Activated naive CD8-positive, alpha-beta T cell (primary cell): ENCODE results near the gene COPS7B.
"Not testable (repeated sequence)": the region's sequence is repeated elsewhere in the genome, so short reads cannot be mapped to it uniquely, and the experiment has no call there.

ENCODE experiments used
- H3K27ac Mint-ChIP-seq: one replicate; pipeline ENCODE4 v1.8.0; 2021; ENCODE audit warnings: mixed read lengths
- H3K27me3 Mint-ChIP-seq: one replicate; pipeline ENCODE4 v1.8.0; 2021; ENCODE audit warnings: mixed read lengths
- H3K36me3 Mint-ChIP-seq: one replicate; pipeline ENCODE4 v1.8.0; 2021; ENCODE audit warnings: mixed read lengths
- H3K4me1 Mint-ChIP-seq: one replicate; pipeline ENCODE4 v1.8.0; 2021; ENCODE audit warnings: low read depth, mixed read lengths
- H3K4me3 Mint-ChIP-seq: one replicate; pipeline ENCODE4 v1.8.0; 2021; ENCODE audit warnings: mild to moderate bottlenecking, mixed read lengths
- H3K9me3 Mint-ChIP-seq: one replicate; pipeline ENCODE4 v1.8.0; 2021; ENCODE audit warnings: low read depth, mixed read lengths

The COPS7B gene

DNA sequence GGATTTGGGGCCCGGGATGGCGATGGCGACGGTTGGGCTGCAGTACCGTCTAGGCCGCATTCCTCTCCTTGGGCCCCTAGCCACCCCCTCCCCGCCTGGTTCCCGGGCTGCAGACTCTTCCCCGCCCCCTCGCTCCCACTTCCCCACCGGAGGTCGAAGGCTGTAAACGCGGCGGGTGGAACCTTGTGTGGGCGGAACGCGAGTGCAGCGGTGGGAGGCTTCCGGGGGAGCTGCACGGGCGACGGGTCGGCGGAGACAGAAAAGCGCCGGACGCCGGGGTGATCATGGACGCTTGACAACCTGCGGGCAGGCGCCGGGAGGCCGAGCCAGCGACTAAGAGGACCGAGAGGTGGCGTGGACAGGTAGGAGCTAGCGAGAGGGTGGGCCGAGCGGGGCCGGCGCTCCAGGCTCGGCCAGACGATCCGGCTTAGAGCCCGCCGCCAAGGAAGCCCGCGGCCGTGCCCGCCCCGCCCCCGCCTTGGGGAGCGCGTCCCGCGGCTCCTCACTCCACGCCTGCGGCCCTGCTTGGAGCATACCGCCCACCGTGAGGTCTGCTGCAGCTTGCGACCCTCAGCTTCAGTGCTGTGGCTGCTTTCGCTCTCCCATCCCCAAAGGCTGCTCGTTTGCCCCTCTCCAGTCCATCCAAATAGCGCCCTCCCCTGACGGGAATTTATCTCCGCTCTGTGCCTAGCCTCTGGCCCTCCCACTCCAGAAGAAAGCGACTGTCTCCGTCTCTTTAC lies at the start of gene COPS7B:
Gene COPS7B, plus strand, starts transcription at position 269 of the 740 bp plus-strand sequence. CDS start 2,126 bp downstream, outside the sequence.
- H3K27me3 Mint-ChIP-seq = no peaks in the 10 kb centered on the region
- peaks cover 71% of the 10 kb centered on the region for H3K4me1 Mint-ChIP-seq
- no peaks in the 10 kb centered on the region for H3K9me3 Mint-ChIP-seq
- peak within 1 kb of the TSS; percentile 92 for H3K27ac Mint-ChIP-seq
- no peaks in the 10 kb centered on the region for H3K36me3 Mint-ChIP-seq
- peak within 1 kb of the TSS; percentile 96 for H3K4me3 Mint-ChIP-seq

DNA sequence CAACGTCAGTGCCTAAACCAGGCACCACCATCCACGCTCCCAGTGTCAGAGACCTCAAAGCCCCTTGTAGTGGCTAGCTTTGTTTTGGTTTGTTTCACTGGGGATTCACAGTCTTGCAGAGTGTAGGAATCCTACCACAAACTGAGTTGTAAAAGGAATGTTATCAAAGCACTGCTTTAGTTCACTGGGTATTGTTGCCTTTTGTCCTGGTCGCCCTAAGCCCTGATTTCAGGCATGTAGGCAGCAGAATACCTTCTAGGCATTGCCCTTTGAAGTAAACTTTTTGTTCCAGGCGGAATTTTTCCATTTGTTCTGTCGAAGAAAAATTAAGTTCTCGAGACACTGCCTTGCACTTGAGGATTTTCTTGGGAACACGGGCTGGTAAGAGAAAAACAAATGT lies 48.5 kb upstream of the COPS7B start:
- Mint-ChIP-seq H3K4me1 (no peaks in the 10 kb centered on the region), H3K36me3 (peaks cover 5% of the 10 kb centered on the region), H3K27ac (no peak overlapping the region), H3K9me3 (no peaks in the 10 kb centered on the region), H3K4me3 (no peak overlapping the region), H3K27me3 (no peaks in the 10 kb centered on the region)

DNA sequence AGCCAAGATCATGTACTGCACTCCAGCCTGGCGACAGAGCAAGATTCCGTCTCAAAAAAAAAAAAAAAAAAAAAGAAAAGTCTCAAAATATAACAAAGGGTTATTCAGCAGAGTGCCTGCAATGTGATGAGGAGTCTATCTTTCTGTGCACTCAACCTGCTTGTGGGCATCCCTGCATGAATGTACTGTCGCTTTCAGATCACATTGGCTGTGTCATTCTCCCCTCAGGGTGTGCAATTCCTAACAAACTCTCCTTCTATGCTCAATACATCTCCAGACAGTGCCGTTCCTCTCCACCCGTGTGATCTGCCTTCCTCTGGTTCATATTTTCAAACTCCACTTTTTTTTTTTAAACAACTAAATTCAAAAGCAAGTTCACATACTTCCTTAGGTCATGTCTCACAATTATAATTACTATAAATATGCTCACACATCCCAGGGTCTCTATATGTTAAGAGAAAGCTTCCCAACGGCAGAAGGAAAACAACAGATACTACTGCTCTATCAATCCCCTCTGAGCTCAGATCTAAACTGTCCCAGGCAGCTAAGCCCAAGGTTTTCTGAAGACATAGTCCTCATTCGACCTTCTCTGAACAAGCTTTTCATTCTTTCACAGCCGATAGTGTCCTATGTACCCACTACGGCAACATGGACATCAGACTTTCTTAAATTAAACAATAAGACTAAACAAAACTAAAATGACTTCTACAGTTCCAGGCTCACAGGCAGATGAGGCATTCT lies 42.7 kb upstream of the COPS7B start:
- Mint-ChIP-seq H3K27me3 (no peaks in the 10 kb centered on the region), H3K36me3 (peaks cover 7% of the 10 kb centered on the region), H3K4me3 (no peak overlapping the region), H3K4me1 (no peaks in the 10 kb centered on the region), H3K27ac (no peak overlapping the region), H3K9me3 (no peaks in the 10 kb centered on the region)

DNA sequence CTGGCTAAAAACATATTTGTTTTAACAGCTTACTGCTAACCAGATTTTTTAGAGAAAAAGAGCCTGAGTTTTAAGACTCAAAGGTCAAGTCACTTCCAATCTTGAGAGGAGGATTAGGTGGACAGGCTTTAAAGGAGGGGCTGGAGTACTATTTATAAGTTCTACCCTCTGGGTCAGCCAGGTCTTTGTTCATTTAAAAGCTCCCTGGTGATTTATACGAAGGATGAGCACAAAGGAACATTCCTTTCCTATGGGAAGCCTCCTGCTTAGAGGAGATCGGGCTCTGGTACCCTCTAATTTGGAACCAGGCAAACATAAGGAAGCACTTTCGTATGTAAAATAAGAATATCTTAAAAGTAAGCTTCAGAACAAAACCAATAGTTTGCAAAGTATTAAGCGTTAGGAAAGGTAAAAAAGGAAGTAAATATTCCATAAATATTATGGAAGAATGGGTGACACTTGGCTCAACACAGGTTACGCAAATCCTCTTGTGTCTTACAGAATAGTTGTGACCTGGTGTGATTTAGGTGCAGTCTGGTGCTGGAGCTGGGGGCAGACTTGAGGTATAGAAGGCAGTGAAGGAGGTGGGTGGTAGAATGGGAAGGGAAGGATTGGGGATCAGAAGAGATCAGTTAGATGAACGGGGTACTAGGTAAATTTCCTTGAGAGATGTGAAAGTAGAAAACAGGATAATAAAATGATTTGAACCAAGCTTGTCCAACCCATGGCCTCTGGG lies 40.8 kb upstream of the COPS7B start:
- no peaks in the 10 kb centered on the region for H3K9me3 Mint-ChIP-seq
- H3K36me3 Mint-ChIP-seq = peaks cover 2% of the 10 kb centered on the region
- H3K27me3 Mint-ChIP-seq = no peaks in the 10 kb centered on the region
- H3K4me3 Mint-ChIP-seq = no peak overlapping the region
- no peaks in the 10 kb centered on the region for H3K4me1 Mint-ChIP-seq
- no peak overlapping the region for H3K27ac Mint-ChIP-seq

DNA sequence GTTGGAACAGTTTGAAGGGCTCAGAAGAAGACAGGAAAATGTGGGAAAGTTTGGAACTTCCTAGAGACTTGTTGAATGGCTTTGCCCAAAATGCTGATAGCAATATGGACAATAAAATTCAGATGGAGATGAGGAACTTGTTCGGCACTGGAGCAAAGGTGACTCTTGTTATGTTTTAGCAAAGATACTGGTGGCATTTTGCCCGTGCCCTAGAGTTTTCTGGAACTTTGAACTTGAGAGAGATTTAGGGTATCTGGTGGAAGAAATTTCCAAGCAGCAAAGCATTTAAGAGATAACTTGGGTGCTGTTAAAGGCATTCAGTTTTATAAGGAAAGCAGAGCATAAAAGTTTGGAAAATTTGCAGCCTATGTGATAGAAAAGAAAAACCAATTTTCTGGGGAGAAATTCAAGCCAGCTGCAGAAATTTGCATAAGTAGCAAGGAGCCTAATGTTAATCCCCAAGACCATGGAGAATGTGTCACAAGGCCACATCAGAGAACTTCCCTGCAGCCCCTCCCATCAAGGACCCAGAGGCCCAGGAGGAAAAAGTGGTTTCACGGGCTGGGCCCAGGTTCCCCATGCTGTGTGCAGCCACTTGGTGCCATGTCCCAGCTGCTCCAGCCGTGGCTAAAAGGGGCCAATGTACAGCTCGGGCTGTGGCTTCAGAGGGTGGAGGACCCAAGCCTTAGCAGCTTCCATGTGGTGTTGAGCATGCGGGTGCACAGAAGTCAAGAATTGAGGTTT lies 37.9 kb upstream of the COPS7B start:
- H3K36me3 Mint-ChIP-seq, H3K27ac Mint-ChIP-seq, H3K9me3 Mint-ChIP-seq, H3K4me1 Mint-ChIP-seq, H3K4me3 Mint-ChIP-seq, H3K27me3 Mint-ChIP-seq: not testable (repeated sequence)

DNA sequence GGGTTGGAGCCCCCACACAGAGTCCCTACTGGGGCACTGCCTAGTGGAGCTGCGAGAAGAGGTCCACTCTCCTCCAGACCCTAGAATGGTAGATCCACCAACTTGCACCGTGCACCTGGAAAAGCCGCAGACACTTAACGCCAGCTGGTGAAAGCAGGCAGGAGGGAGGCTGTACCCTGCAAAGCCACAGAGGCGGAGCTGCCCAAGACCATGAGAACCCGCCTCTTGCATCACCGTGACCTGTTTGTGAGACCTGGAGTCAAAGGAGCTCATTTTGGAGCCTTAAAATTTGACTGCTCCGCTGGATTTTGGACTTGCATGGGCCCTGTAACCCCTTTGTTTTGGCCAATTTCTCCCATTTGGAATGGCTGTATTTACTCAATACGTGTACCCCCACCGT lies 37.2 kb upstream of the COPS7B start:
- not testable (repeated sequence) for H3K27ac Mint-ChIP-seq, H3K4me3 Mint-ChIP-seq, H3K4me1 Mint-ChIP-seq, H3K36me3 Mint-ChIP-seq, H3K27me3 Mint-ChIP-seq, H3K9me3 Mint-ChIP-seq

DNA sequence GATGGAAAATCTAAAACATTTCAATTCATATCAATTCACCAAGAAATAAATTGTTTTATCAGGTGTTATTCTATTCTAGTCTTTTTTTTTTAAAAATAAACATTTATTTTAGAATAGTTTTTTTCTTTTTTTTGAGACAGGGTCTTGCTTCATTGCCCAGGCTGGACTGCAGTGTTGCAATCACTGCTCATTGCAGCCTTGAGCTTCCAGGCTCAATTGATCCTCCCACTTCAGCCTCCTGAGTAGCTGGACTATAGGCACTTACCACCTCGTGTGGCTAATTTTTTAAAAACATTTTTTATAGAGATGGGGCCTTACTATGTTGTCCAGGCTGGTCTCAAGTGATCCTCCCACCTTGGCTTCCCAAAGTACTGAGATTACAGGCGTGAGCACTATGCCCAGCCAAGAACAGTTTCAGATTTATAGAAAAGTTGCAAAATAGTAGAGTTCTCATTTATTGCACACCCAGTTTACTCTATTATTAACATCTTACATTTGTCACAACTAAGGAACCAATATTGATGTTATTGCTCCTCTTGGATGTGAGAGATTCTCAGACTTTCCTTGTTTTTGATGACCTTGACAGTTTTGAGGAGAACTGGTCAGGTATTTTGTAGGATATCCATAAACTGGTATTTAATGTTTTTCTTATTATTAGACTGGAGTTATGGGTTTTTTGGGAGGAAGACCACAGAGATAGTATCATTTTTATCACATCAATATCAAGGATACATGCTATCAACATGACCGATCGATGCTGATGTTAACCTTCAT lies 35.0 kb upstream of the COPS7B start:
- H3K27me3 Mint-ChIP-seq = no peaks in the 10 kb centered on the region
- H3K27ac Mint-ChIP-seq = no peak overlapping the region
- peaks cover 3% of the 10 kb centered on the region for H3K36me3 Mint-ChIP-seq
- H3K4me1 Mint-ChIP-seq = no peaks in the 10 kb centered on the region
- no peaks in the 10 kb centered on the region for H3K9me3 Mint-ChIP-seq
- no peak overlapping the region for H3K4me3 Mint-ChIP-seq

DNA sequence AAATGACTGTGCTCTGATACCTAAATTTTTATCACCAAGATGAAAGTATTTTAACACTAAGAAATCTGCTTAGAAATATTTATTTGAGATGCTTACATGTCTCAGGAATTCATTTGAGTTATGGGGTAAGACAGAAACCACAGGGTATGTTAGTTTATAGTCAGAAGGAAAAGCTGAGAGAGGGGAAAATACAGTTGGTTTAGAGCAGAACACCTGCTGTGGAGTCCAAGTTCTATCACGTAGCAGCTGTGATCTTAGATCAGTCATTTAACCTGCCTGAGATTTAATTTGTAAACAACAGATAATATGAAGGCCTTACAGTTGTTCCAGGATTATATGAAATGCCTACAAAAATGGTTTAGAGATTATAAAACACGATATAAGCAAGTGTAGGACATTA lies 34.2 kb upstream of the COPS7B start:
- Mint-ChIP-seq H3K9me3 (no peaks in the 10 kb centered on the region), H3K36me3 (peaks cover 3% of the 10 kb centered on the region), H3K4me1 (no peaks in the 10 kb centered on the region), H3K27ac (no peak overlapping the region), H3K4me3 (no peak overlapping the region), H3K27me3 (no peaks in the 10 kb centered on the region)

DNA sequence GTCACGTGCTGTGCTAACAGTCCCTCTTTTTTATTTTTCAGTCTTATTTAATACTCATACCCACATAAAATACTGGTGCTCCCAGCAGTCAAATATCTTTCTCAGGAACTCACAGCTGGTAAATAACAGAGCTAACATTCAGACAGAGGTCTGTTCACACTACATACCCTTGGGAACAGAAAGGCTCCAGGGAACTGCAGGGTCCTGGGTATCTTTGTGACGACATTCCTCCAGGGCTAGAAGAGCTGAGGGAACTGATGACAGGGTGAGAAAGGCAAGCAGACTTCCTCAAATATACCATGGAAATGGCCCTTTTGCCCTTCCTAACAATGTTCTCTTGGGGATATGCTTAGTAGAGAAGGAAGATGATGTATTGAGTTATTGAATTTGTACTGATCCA lies 24.5 kb upstream of the COPS7B start:
- H3K36me3 Mint-ChIP-seq = no peaks in the 10 kb centered on the region
- H3K27me3 Mint-ChIP-seq = no peaks in the 10 kb centered on the region
- H3K9me3 Mint-ChIP-seq = no peaks in the 10 kb centered on the region
- no peak overlapping the region for H3K27ac Mint-ChIP-seq
- peaks cover 18% of the 10 kb centered on the region for H3K4me1 Mint-ChIP-seq
- H3K4me3 Mint-ChIP-seq = no peak overlapping the region

DNA sequence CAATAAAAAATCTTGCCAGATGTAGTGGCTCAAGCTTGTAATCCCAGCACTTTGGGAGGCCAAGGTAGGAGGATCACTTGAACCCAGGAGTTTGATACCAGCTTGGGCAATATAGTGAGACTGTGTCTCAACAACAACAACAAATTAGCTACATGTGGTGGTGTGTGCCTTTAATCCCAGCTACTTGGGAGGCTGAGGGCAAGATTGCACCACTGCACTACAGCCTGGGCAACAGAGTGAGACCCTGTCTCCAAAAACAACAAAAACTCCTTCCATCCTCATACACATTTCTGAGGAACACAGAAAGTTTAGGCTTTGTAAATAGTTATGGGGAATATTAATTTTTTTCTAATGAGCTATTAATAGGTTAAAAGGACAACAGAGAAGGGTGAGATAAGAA lies 22.1 kb upstream of the COPS7B start:
- Mint-ChIP-seq H3K27ac (no peak overlapping the region), H3K9me3 (no peaks in the 10 kb centered on the region), H3K4me3 (no peak overlapping the region), H3K4me1 (peaks cover 20% of the 10 kb centered on the region), H3K36me3 (no peaks in the 10 kb centered on the region), H3K27me3 (no peaks in the 10 kb centered on the region)

DNA sequence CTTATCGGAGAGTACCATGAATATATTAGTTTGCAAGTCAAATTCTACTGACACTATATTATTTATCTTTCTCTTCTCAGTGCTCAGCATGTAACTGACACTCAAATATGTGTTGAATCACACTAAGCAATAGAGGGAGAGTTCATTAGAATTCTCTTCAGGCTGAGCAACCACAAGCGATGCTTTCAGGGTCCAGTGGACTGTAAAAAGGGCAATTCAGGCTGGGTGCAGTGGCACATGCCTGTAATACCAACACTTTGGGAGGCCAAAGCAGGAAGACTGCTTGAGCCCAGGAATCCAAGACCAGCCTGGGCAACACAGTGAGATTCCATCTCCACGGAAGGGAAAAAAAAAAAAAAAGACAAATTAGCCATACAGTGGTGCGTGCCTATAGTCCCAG lies 21.5 kb upstream of the COPS7B start:
- H3K27me3 Mint-ChIP-seq = no peaks in the 10 kb centered on the region
- peaks cover 25% of the 10 kb centered on the region for H3K4me1 Mint-ChIP-seq
- no peak overlapping the region for H3K4me3 Mint-ChIP-seq
- no peaks in the 10 kb centered on the region for H3K9me3 Mint-ChIP-seq
- H3K27ac Mint-ChIP-seq = no peak overlapping the region
- H3K36me3 Mint-ChIP-seq = no peaks in the 10 kb centered on the region

DNA sequence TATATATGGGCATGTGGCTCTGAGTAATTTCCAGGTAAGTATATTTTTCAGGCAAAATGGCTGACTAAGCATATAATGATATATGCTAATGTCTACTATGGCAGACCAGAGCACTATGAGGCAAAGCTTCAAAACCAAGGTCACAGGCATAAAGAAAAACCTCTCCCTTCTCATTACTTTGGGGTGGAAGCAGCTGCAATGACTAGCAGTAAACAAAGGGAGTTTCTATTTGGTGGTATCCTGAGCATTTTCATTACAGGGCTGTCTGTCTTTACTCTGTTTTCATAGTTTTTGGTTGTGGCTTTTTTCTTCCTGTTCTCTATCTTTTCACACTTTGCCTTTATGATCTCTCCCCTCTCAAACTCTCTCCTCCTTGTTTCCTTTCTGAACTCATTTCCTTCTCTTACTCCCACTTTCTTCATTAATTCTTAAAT lies 20.7 kb upstream of the COPS7B start:
- H3K4me1 Mint-ChIP-seq = peaks cover 29% of the 10 kb centered on the region
- H3K27ac Mint-ChIP-seq = no peak overlapping the region
- H3K9me3 Mint-ChIP-seq = no peaks in the 10 kb centered on the region
- no peak overlapping the region for H3K4me3 Mint-ChIP-seq
- no peaks in the 10 kb centered on the region for H3K27me3 Mint-ChIP-seq
- H3K36me3 Mint-ChIP-seq = no peaks in the 10 kb centered on the region

DNA sequence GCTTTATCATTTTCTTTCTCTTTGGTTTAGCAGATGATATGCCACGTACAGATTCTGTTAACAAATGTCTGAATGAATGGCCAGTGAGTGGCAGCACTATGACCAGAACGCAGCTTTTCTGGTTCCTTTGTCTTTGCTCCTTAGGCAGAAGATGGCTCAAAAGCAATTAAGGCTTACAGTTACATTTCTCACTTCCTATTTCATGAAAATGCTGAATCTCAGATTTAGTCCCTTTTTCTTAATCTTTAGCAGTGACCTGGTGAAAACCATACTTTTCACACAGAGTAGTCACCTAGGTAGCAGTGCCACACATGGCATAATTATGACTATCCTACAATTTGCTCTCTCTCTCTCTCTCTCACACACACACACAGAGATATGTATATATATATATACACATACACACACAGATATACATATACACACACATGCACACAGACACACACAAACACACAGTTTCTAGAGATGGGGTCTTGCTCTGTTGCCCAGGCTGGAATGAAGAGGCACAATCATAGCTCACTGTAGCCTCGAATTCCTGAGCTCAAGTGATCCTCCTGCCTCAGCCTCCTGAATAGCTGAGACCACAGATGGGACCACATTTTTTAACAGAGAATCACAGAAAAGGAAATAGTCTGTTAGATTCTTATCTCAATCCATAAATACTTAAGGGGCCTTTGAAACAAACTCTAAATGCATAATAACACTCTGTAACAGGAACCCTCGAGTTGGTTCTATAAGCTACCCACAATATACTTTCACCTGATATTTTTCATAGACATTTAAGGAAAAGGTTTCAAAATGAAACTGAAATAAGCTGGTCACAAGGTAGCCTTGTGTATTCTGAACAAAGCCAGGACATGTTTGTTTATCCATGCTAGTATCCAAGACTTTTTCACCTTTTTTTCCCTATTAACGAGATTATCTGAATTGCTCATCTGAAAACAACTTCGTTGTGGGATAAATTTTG lies 16.8 kb upstream of the COPS7B start:
- Mint-ChIP-seq H3K4me1 (peaks cover 28% of the 10 kb centered on the region), H3K36me3 (no peaks in the 10 kb centered on the region), H3K27ac (no peak overlapping the region), H3K9me3 (no peaks in the 10 kb centered on the region), H3K4me3 (no peak overlapping the region), H3K27me3 (no peaks in the 10 kb centered on the region)
